WI38 (cell line): ENCODE results near the gene SLC9A1.
A peak's percentile ranks its signal among the peaks of the same experiment; 100 is the strongest.

Experiments
- H3K4me3 ChIP-seq: 2 replicates; pipeline ENCODE4 v1.5.1; 2011; ENCODE audit warnings: low read depth, mild to moderate bottlenecking, control low read depth, low read length
- TF ChIP-seq, protein P1 (sequence below): IDR thresholded peaks from 2 replicates; pipeline ENCODE4 v1.5.1; 2012; ENCODE audit warnings: low read depth, mild to moderate bottlenecking, control low read depth, low read length

Gene SLC9A1

GRCh38 chr1:27114546-27114945 is 40.4 kb downstream of the SLC9A1 start:
- no peak overlapping the region for H3K4me3 ChIP-seq
- TF ChIP-seq, protein P1, sequence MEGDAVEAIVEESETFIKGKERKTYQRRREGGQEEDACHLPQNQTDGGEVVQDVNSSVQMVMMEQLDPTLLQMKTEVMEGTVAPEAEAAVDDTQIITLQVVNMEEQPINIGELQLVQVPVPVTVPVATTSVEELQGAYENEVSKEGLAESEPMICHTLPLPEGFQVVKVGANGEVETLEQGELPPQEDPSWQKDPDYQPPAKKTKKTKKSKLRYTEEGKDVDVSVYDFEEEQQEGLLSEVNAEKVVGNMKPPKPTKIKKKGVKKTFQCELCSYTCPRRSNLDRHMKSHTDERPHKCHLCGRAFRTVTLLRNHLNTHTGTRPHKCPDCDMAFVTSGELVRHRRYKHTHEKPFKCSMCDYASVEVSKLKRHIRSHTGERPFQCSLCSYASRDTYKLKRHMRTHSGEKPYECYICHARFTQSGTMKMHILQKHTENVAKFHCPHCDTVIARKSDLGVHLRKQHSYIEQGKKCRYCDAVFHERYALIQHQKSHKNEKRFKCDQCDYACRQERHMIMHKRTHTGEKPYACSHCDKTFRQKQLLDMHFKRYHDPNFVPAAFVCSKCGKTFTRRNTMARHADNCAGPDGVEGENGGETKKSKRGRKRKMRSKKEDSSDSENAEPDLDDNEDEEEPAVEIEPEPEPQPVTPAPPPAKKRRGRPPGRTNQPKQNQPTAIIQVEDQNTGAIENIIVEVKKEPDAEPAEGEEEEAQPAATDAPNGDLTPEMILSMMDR: no peak

DNA sequence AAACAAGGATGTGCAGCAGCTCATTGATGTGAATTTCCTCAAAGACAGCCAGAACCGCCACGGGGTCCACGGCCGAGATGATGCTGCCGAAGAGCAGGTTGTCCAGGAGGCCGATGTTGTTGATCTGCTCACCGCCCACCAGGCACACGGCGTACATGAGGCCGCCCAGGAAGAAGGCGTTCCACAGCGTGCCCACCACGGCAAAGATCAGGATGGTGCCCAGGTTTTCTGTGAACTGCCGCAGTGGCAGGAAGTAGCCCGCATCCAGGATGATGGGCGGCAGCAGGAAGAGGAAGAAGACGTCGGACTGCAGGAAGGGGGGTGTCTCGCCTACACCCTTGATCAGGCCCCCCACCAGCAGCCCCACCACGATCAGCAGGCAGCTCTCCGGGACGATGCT is 41.1 kb downstream of the SLC9A1 start:
- TF ChIP-seq, protein P1: no peak
- H3K4me3 ChIP-seq: no peak overlapping the region

- H3K4me3 ChIP-seq: no peak overlapping the region
- TF ChIP-seq, protein P1: 0 out of 2 replicates have a peak, but pooled peaks have one; percentile 19
These were observed 43.0 kb downstream of the SLC9A1 start for GRCh38 chr1:27111626-27112573.

DNA sequence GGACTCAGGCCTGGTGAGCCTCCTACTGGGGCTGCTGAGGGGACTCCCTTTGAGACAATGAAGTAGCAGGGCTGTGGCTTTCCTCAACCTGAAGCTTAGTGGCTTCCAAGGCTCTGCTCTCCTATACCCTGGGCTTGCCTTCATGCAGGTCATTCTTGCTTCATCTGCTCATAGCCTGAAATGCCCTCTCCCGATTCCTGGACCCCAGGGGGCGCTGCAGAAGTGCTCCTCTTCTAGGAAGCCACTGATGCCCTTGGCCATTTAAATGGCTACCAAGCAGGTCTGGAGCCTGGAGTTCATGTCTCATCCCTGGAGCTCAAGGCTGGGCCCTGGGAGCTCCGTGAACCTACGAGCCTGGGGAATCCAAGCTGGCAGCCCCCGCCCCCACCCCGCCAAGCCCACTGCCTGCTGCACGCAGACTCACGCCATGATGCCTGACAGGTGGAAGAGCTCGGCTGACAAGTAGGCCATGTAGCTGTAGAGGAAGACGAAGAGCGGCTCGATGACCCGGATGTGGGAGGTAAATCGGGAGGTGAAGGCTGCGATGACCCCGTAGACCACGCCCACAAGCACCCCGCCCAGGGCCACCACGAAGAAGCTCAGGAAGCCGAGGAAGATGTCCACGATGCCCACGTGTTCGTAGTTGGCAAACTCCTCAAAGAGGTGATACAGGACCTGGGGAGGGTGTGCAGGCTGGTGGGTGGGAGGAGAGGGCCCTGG is 45.7 kb downstream of the SLC9A1 start:
- TF ChIP-seq, protein P1: peak; percentile 24; the same call in 1 of the 2 replicates
- H3K4me3 ChIP-seq: no peak overlapping the region

- H3K4me3 ChIP-seq: no peak overlapping the region
- TF ChIP-seq, protein P1: no peak
These were observed 46.3 kb downstream of the SLC9A1 start for GRCh38 chr1:27108588-27108987.

GRCh38 chr1:27106561-27107323 is 48.2 kb downstream of the SLC9A1 start:
- H3K4me3 ChIP-seq: no peak overlapping the region
- TF ChIP-seq, protein P1: no peak
